PC-3 (cell line): ENCODE data around the gene EXOG. TPM values are rescaled to one million over a fixed set of nuclear protein-coding genes. Genes with fewer than 3 reads are reported as not detected.

Experiments
- ATAC-seq: fragments of 200-7000 bp; cut with Tn5 transposase; 2 replicates; pipeline ENCODE4 v1.9.1; 2020; ENCODE audit warnings: mild to moderate bottlenecking, moderate library complexity
- BruUV-seq: library from RNA; stranded (reverse); fragments of 400-500 nt; replicated peaks from 2 replicates; lab custom pipeline; 2021; lab: Mats Ljungman, UMichigan
- CTCF ChIA-PET: fragments of 300-600 bp; sonication (Branson Sonifier 250); formaldehyde crosslinking; loops from one replicate; lab custom pipeline; 2022; ENCODE audit warnings: antibody characterized with exemption; lab: Charles Lee
- POLR2A ChIA-PET: fragments of 300-600 bp; sonication (Branson Sonifier 250); formaldehyde crosslinking; loops from one replicate; lab custom pipeline; 2022; ENCODE audit warnings: antibody characterized with exemption; ENCODE audit not compliant: unreplicated experiment; lab: Charles Lee
- DNase-seq: peaks from one replicate; pipeline ENCODE4 v3.0.0-alpha.2; 2015
- H2AFZ ChIP-seq: fragments of 300-600 bp; sonication (generic); 2 replicates; pipeline ENCODE4 v1.6.0; 2016; ENCODE audit warnings: antibody characterized with exemption, low read length
- H3F3A ChIP-seq: fragments of 300-600 bp; sonication (generic); one replicate; pipeline ENCODE4 v1.6.0; 2017; ENCODE audit warnings: antibody characterized with exemption, low read length, control low read depth, mild to moderate bottlenecking; ENCODE audit not compliant: unreplicated experiment
- H3K27ac ChIP-seq: fragments of 300-600 bp; sonication (generic); 2 replicates; pipeline ENCODE4 v1.5.1; 2016; ENCODE audit warnings: mild to moderate bottlenecking, low read length
- H3K27me3 ChIP-seq: fragments of 300-600 bp; sonication (generic); 2 replicates; pipeline ENCODE4 v1.6.1; 2016; ENCODE audit warnings: low read length, mixed read lengths
- H3K36me3 ChIP-seq: fragments of 300-600 bp; sonication (generic); 2 replicates; pipeline ENCODE4 v1.6.1; 2016; ENCODE audit warnings: low read depth, mixed run types, low read length, mixed read lengths
- H3K4me1 ChIP-seq: fragments of 300-600 bp; sonication (generic); 2 replicates; pipeline ENCODE4 v1.5.1; 2016; ENCODE audit warnings: low read length; ENCODE audit not compliant: insufficient read depth
- H3K4me2 ChIP-seq: fragments of 300-600 bp; sonication (generic); 2 replicates; pipeline ENCODE4 v1.6.0; 2016; ENCODE audit warnings: low read length
- H3K4me3 ChIP-seq: fragments of 300-600 bp; sonication (generic); 2 replicates; pipeline ENCODE4 v1.5.1; 2016; ENCODE audit warnings: mild to moderate bottlenecking, low read length, mixed read lengths
- H3K79me2 ChIP-seq: fragments of 300-600 bp; sonication (generic); 2 replicates; pipeline ENCODE4 v1.6.1; 2017; ENCODE audit warnings: low read length, mixed read lengths
- H3K9ac ChIP-seq: fragments of 300-600 bp; sonication (generic); 2 replicates; pipeline ENCODE4 v1.6.0; 2016; ENCODE audit warnings: mild to moderate bottlenecking, low read length
- H3K9me2 ChIP-seq: fragments of 300-600 bp; sonication (generic); replicated peaks from 2 replicates; pipeline ENCODE4 v1.6.1; 2016; ENCODE audit warnings: mixed run types, low read length, mixed read lengths
- H3K9me3 ChIP-seq: fragments of 300-600 bp; sonication (generic); 2 replicates; pipeline ENCODE4 v1.6.1; 2016; ENCODE audit warnings: low read length, mixed read lengths
- H4K20me1 ChIP-seq: fragments of 300-600 bp; sonication (generic); 2 replicates; pipeline ENCODE4 v1.6.1; 2016; ENCODE audit warnings: low read length, mixed read lengths
- EZH2 ChIP-seq: fragments of 300-600 bp; sonication (generic); IDR thresholded peaks from one replicate; pipeline ENCODE4 v1.6.1; 2017; ENCODE audit warnings: antibody characterized with exemption, mild to moderate bottlenecking, low read length; ENCODE audit not compliant: unreplicated experiment
- EZH2phosphoT487 ChIP-seq: fragments of 300-600 bp; sonication (generic); IDR thresholded peaks from 2 replicates; pipeline ENCODE4 v1.6.1; 2018; ENCODE audit warnings: mild to moderate bottlenecking, antibody characterized with exemption, low read length, borderline replicate concordance
- intact Hi-C: fragments of 100-400 bp; cut with micrococcal nuclease; formaldehyde crosslinking; loops from 2 replicates; pipeline ENCODE4 v1.9.0; 2023
- total RNA-seq: library from RNA; depleted of rRNA; stranded (reverse); fragments of >200 nt; gene quantifications from 2 replicates; pipeline ENCODE4 v1.2.3, GENCODE V29; 2014
- TF ChIP-seq, protein P1 (sequence below): fragments of 300-600 bp; sonication (generic); conservative IDR thresholded peaks from 2 replicates; pipeline ENCODE4 v1.5.1; 2017; ENCODE audit warnings: antibody characterized with exemption, low read depth, mild to moderate bottlenecking, low read length

Gene EXOG
- total RNA-seq, 1 experiment from 2014 or later = 10.0 TPM

DNA sequence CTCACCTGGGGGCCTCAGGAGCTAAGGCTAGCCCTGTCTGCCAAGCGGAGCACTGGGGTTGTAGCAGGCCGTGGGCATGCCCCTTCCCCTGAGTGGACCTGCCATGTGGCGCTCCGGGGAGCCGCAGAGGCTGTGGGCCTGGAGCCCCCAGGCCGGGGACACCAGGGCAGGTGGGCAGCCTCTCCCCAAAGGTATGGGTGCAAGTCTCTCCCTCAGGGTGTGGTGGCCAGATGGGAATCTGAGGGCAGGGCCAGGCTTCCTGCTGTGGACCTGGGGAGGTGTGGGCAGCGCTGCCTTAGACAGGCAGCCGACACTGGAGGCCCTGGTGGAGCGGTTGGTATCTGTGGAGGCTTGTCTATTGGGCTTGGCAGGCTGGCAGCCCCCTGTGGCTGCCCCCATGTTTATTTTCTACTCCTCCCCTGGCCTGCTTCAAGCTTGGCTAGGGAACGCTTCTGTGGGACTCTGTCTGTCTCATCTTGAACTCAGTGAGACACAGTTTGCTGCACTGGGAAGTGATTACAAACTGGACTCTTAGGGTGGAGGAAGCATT lies 36.6 kb upstream of the EXOG start:
- BruUV-seq = no TSS peak
- Histone ChIP-seq H3K9me2 (no peaks in the 10 kb centered on the region), H4K20me1 (no peaks in the 10 kb centered on the region), H3K9ac (no peak overlapping the region), H3K4me2 (peak overlapping the region; percentile 56), H3K4me1 (peaks cover 23% of the 10 kb centered on the region; the same call in 1 of the 2 replicates), H3K9me3 (no peaks in the 10 kb centered on the region), H2AFZ (0 out of 2 replicates have a peak overlapping the region, but pooled peaks have one; percentile 27), H3K36me3 (no peaks in the 10 kb centered on the region), H3K27me3 (no peaks in the 10 kb centered on the region), H3F3A (no peaks in the 10 kb centered on the region), H3K27ac (no peak overlapping the region), H3K79me2 (peaks cover 30% of the 10 kb centered on the region), H3K4me3 (peak overlapping the region; percentile 30; the same call in 1 of the 2 replicates)
- intact Hi-C loops = loop anchor here (2.0 to 10.0 kb wide), 3 partner anchors 77 to 455 kb away; partner anchors contain the start of genes ACAA1 and MYD88
- DNase-seq = no peak
- ChIA-PET CTCF (no interaction called here), POLR2A (no interaction called here)
- no peak for ATAC-seq
- TF ChIP-seq EZH2phosphoT487 = no peak
- TF ChIP-seq EZH2 = no peak
- TF ChIP-seq, protein P1, sequence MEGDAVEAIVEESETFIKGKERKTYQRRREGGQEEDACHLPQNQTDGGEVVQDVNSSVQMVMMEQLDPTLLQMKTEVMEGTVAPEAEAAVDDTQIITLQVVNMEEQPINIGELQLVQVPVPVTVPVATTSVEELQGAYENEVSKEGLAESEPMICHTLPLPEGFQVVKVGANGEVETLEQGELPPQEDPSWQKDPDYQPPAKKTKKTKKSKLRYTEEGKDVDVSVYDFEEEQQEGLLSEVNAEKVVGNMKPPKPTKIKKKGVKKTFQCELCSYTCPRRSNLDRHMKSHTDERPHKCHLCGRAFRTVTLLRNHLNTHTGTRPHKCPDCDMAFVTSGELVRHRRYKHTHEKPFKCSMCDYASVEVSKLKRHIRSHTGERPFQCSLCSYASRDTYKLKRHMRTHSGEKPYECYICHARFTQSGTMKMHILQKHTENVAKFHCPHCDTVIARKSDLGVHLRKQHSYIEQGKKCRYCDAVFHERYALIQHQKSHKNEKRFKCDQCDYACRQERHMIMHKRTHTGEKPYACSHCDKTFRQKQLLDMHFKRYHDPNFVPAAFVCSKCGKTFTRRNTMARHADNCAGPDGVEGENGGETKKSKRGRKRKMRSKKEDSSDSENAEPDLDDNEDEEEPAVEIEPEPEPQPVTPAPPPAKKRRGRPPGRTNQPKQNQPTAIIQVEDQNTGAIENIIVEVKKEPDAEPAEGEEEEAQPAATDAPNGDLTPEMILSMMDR = no peak

DNA sequence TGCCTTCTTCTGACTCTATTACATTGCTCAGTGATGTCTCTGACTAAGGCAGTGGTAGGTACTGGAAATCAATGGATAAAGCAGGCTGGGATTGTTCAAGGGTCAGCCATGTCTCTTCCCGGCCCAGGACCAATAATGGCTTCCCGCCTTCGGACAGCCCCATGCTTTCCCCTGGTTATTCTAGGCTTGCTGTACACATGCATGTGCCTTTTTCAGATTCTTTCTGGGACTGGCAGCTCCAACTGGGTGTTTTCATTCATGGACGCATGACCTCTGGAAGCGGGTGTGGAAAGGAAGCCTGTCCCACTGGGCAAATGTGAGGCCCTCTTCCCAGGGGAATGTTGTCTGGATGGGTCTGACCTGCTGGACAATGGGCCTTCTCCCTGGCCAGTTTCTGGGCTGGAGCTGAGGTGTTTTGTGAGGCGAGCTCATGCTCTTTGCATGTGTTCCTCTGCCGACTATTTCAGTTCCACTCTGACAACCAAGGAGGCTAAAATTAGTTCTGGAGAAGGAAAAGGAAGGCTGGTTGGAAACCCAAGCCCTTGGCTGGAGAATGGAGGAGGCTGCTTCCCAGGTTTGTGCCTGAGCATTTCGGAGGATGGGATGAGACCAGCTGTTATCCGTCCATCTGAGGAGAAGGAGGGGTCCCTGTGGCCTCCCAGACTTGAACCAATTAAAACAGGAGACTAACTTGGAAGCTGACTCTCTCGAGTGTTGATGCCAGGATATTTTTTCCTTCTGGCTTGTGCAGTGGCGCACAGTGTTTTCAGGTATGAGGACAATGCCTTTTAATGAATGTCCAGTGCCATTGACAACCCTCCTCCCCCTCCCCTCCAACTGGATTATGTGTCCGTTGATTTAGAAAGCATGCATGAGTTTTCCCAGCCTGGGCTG lies 35.5 kb upstream of the EXOG start:
- H4K20me1 ChIP-seq = no peaks in the 10 kb centered on the region
- CTCF ChIA-PET = no interaction called here
- POLR2A ChIA-PET = no interaction called here

More for the DNA sequence above, 35.5 kb upstream of the EXOG start:
- no TSS peak for BruUV-seq
- Histone ChIP-seq H3K4me3 (no peak overlapping the region), H3K27me3 (no peaks in the 10 kb centered on the region), H3K4me1 (peaks cover 17% of the 10 kb centered on the region; the same call in 1 of the 2 replicates), H3K9me2 (no peaks in the 10 kb centered on the region), H3K4me2 (no peak overlapping the region), H3K9me3 (no peaks in the 10 kb centered on the region), H2AFZ (no peak overlapping the region), H3K27ac (no peak overlapping the region), H3F3A (no peaks in the 10 kb centered on the region), H3K79me2 (peaks cover 30% of the 10 kb centered on the region), H3K9ac (no peak overlapping the region), H3K36me3 (no peaks in the 10 kb centered on the region)
- intact Hi-C loops = loop anchor here (2.0 kb wide), 1 partner anchor 76 kb away; no protein-coding TSS in a partner anchor
- TF ChIP-seq, protein P1 = no peak
- TF ChIP-seq EZH2 (no peak), EZH2phosphoT487 (no peak)
- DNase-seq = no peak
- no peak for ATAC-seq
